Gastrocnemius medialis (tissue), 4 donors: ENCODE results near the gene TMEM109.

Experiments used
- POLR2A ChIP-seq, 2 donors: fragments of 450-650 bp; IDR thresholded peaks; one replicate each; pipeline ENCODE4 v1.6.1; 2017; ENCODE audit warnings: antibody characterized with exemption in 2 of 2, mild to moderate bottlenecking in 2 of 2, moderate library complexity in 2 of 2
- TF ChIP-seq, protein P1 (sequence below), 5 experiments: fragments of 450-650 bp in 3 of 5; fragments of 200-600 bp in 2 of 5; sonication (generic) in 2 of 5; IDR thresholded peaks in 4 of 5; conservative IDR thresholded peaks in 1 of 5; 1 replicate in 4 of 5; 2 replicates in 1 of 5; pipeline ENCODE4 v1.5.1; 2016 to 2019; ENCODE audit warnings: antibody characterized with exemption in 5 of 5, mild to moderate bottlenecking in 3 of 5, moderate library complexity in 3 of 5

DNA sequence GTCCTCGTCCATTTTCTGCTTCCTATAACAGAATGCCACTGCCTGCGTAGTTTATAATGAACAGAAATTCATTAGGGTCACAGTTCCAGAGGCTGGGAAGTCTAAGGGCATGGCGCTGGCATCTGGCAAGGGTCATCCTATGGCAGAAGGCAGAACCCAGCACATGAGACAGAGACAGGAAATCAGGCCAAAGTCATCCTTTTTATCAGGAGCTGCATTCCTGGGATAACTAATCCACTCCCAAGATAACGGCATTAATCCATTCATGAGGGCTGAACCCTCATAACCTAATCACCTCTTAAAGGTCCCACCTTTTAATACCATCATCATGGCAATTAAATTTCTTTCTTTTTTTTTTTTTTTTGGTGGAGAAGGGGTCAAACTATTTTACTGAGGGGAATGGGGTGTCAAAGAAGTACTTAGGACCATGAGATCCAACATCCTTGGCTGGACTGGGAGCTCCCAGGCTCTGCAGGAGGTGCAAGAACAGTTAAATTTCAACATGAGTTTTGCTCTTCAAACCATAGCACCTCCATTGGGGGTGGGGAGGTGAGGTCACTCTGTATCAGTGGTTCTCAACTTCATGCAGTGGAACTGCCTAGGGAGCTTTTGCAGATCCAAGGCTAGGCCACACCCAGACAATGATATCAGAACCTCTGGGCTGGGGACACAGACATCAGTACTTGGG is 4.4 kb downstream of the TMEM109 start:
- no peak for TF ChIP-seq POLR2A (IDR thresholded peaks at IDR 0.05)
- TF ChIP-seq, protein P1, sequence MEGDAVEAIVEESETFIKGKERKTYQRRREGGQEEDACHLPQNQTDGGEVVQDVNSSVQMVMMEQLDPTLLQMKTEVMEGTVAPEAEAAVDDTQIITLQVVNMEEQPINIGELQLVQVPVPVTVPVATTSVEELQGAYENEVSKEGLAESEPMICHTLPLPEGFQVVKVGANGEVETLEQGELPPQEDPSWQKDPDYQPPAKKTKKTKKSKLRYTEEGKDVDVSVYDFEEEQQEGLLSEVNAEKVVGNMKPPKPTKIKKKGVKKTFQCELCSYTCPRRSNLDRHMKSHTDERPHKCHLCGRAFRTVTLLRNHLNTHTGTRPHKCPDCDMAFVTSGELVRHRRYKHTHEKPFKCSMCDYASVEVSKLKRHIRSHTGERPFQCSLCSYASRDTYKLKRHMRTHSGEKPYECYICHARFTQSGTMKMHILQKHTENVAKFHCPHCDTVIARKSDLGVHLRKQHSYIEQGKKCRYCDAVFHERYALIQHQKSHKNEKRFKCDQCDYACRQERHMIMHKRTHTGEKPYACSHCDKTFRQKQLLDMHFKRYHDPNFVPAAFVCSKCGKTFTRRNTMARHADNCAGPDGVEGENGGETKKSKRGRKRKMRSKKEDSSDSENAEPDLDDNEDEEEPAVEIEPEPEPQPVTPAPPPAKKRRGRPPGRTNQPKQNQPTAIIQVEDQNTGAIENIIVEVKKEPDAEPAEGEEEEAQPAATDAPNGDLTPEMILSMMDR (IDR thresholded peaks at IDR 0.05 in 4 of 5, conservative IDR thresholded peaks at IDR 0.05 in 1 of 5): no peak
